ENCODE results near the gene EPS8L3. TPM values are rescaled to one million over a fixed set of nuclear protein-coding genes. Genes with fewer than 3 reads are reported as not detected.

The EPS8L3 gene
- total and polyA plus RNA-seq, 2 experiments from 2014 or later, result not detected

GRCh38 chr1:109788695-109789521 lies 25.2 kb upstream of the EPS8L3 start:
- Histone ChIP-seq H3F3A (ENCODE audit: insufficient read depth) (0 out of 2 replicates have a peak, but pooled peaks cover 4% of the 10 kb centered on the region), H4K20me1 (ENCODE audit: insufficient read depth) (no peaks in the 10 kb centered on the region), H3K79me2 (ENCODE audit: insufficient read depth) (no peaks in the 10 kb centered on the region), H2AFZ (no peak overlapping the region), H3K9me3 (ENCODE audit: low read depth) (no peaks in the 10 kb centered on the region), H3K9ac (no peak overlapping the region), H3K4me3 (no peak overlapping the region), H3K4me2 (ENCODE audit: unreplicated experiment) (no peak overlapping the region), H3K9me2 (ENCODE audit: insufficient read depth) (no peaks in the 10 kb centered on the region), H3K27me3 (replicated peaks; ENCODE audit: insufficient read depth) (no peaks in the 10 kb centered on the region), H3K36me3 (ENCODE audit: low read depth) (no peaks in the 10 kb centered on the region), H3K27ac (no peak overlapping the region), H3K4me1 (ENCODE audit: insufficient read depth) (peaks cover 27% of the 10 kb centered on the region)
- peak; percentile 50 for DNase-seq
- TF ChIP-seq EZH2 (IDR thresholded peaks at IDR 0.05; ENCODE audit: insufficient read depth, poor library complexity, severe bottlenecking) (no peak), EZH2phosphoT487 (IDR thresholded peaks at IDR 0.05; ENCODE audit: insufficient read depth, low read depth) (no peak)
- in situ Hi-C loops (cut with MboI), result no loop called here
- WGBS, 2 experiments (ENCODE audit: low coverage in 1 of 2, low lambda C conversion rate in 2 of 2, missing lambda C conversion rate in 2 of 2), result 92 to 94% methylated on average over 8 to 9 of the region's 9 CpGs

GRCh38 chr1:109787845-109788601 lies 24.3 kb upstream of the EPS8L3 start:
- Histone ChIP-seq H3K4me2 (ENCODE audit: unreplicated experiment) (no peak overlapping the region), H3K4me3 (no peak overlapping the region), H3K27ac (no peak overlapping the region), H3K36me3 (ENCODE audit: low read depth) (no peaks in the 10 kb centered on the region), H3K9me2 (ENCODE audit: insufficient read depth) (no peaks in the 10 kb centered on the region), H3K9ac (no peak overlapping the region), H2AFZ (no peak overlapping the region), H3K9me3 (ENCODE audit: low read depth) (no peaks in the 10 kb centered on the region), H3F3A (ENCODE audit: insufficient read depth) (no peaks in the 10 kb centered on the region), H4K20me1 (ENCODE audit: insufficient read depth) (no peaks in the 10 kb centered on the region), H3K79me2 (ENCODE audit: insufficient read depth) (no peaks in the 10 kb centered on the region), H3K4me1 (ENCODE audit: insufficient read depth) (peaks cover 27% of the 10 kb centered on the region), H3K27me3 (replicated peaks; ENCODE audit: insufficient read depth) (no peaks in the 10 kb centered on the region)
- no peak for DNase-seq
- in situ Hi-C loops (cut with MboI), result no loop called here
- WGBS, 2 experiments (ENCODE audit: low coverage in 1 of 2, low lambda C conversion rate in 2 of 2, missing lambda C conversion rate in 2 of 2), result 89 to 91% methylated on average over 16 to 19 of the region's 19 CpGs
- TF ChIP-seq EZH2phosphoT487 (IDR thresholded peaks at IDR 0.05; ENCODE audit: insufficient read depth, low read depth), result no peak
- no peak for TF ChIP-seq EZH2 (IDR thresholded peaks at IDR 0.05; ENCODE audit: insufficient read depth, poor library complexity, severe bottlenecking)

- WGBS, 2 experiments (ENCODE audit: low coverage in 1 of 2, low lambda C conversion rate in 2 of 2, missing lambda C conversion rate in 2 of 2), result 84 to 88% methylated on average over 9 of the region's 9 CpGs
- Histone ChIP-seq H3K9me2 (ENCODE audit: insufficient read depth) (no peaks in the 10 kb centered on the region), H3K79me2 (ENCODE audit: insufficient read depth) (no peaks in the 10 kb centered on the region), H3K36me3 (ENCODE audit: low read depth) (no peaks in the 10 kb centered on the region), H3K9ac (no peak overlapping the region), H3K27ac (no peak overlapping the region), H3K4me2 (ENCODE audit: unreplicated experiment) (no peak overlapping the region), H3K4me3 (no peak overlapping the region), H2AFZ (no peak overlapping the region), H3K27me3 (replicated peaks; ENCODE audit: insufficient read depth) (no peaks in the 10 kb centered on the region), H3K4me1 (ENCODE audit: insufficient read depth) (peaks cover 27% of the 10 kb centered on the region), H3K9me3 (ENCODE audit: low read depth) (no peaks in the 10 kb centered on the region), H3F3A (ENCODE audit: insufficient read depth) (0 out of 2 replicates have a peak, but pooled peaks cover 5% of the 10 kb centered on the region), H4K20me1 (ENCODE audit: insufficient read depth) (no peaks in the 10 kb centered on the region)
- peak; percentile 43 for DNase-seq
- no peak for TF ChIP-seq EZH2 (IDR thresholded peaks at IDR 0.05; ENCODE audit: insufficient read depth, poor library complexity, severe bottlenecking)
- TF ChIP-seq EZH2phosphoT487 (IDR thresholded peaks at IDR 0.05; ENCODE audit: insufficient read depth, low read depth), result no peak
- in situ Hi-C loops (cut with MboI), result no loop called here
These were observed 23.6 kb upstream of the EPS8L3 start for GRCh38 chr1:109787211-109787844.

GRCh38 chr1:109786531-109787021 lies 22.9 kb upstream of the EPS8L3 start:
- TF ChIP-seq EZH2 (IDR thresholded peaks at IDR 0.05; ENCODE audit: insufficient read depth, poor library complexity, severe bottlenecking) (no peak), EZH2phosphoT487 (IDR thresholded peaks at IDR 0.05; ENCODE audit: insufficient read depth, low read depth) (no peak)
- Histone ChIP-seq H3K27ac (no peak overlapping the region), H3K36me3 (ENCODE audit: low read depth) (no peaks in the 10 kb centered on the region), H3K4me2 (ENCODE audit: unreplicated experiment) (no peak overlapping the region), H4K20me1 (ENCODE audit: insufficient read depth) (no peaks in the 10 kb centered on the region), H3K27me3 (replicated peaks; ENCODE audit: insufficient read depth) (no peaks in the 10 kb centered on the region), H3K9me2 (ENCODE audit: insufficient read depth) (no peaks in the 10 kb centered on the region), H3K4me3 (no peak overlapping the region), H3K9me3 (ENCODE audit: low read depth) (no peaks in the 10 kb centered on the region), H3K4me1 (ENCODE audit: insufficient read depth) (peaks cover 27% of the 10 kb centered on the region), H3K79me2 (ENCODE audit: insufficient read depth) (no peaks in the 10 kb centered on the region), H3K9ac (no peak overlapping the region), H3F3A (ENCODE audit: insufficient read depth) (0 out of 2 replicates have a peak, but pooled peaks cover 10% of the 10 kb centered on the region), H2AFZ (no peak overlapping the region)
- in situ Hi-C loops (cut with MboI), result no loop called here
- peak; percentile 34 for DNase-seq
- WGBS, 2 experiments (ENCODE audit: low coverage in 1 of 2, low lambda C conversion rate in 2 of 2, missing lambda C conversion rate in 2 of 2), result 77 to 83% methylated on average over 6 of the region's 6 CpGs

Measured in GM23248 (cell line).